ENCODE data around the gene SLC35F1. TPM values are rescaled to one million over a fixed set of nuclear protein-coding genes. Genes with fewer than 3 reads are reported as not detected.

Gene SLC35F1
- total RNA-seq, 1 experiment from 2014 or later, result 4.3 TPM

- no peak overlapping the region for H2BK15ac ChIP-seq (ENCODE audit: low read depth, low read length)
- H3K56ac ChIP-seq (ENCODE audit: insufficient read length, low read depth, low read length), result no peak overlapping the region
- no peak overlapping the region for H2BK5ac ChIP-seq (ENCODE audit: insufficient read length, low read length)
- no peak overlapping the region for H2BK12ac ChIP-seq (ENCODE audit: insufficient read length, low read depth, low read length)
- H3K79me2 ChIP-seq (ENCODE audit: insufficient read depth, low read length), result no peaks in the 10 kb centered on the region
- Mint-ChIP-seq H3K27me3 (ENCODE audit: low read depth) (no peaks in the 10 kb centered on the region), H3K4me3 (no peak overlapping the region), H3K27ac (no peak overlapping the region), H3K9me3 (no peaks in the 10 kb centered on the region; a peak in 1 of 5 replicates), H3K4me1 (peaks cover 2 to 5% of the 10 kb centered on the region in 2 experiments; a peak in 2 of 4 replicates), H3K36me3 (ENCODE audit: insufficient read depth in 1 of 3, low read depth in 3 of 3) (no peaks in the 10 kb centered on the region)
- no peak overlapping the region for H4K91ac ChIP-seq (ENCODE audit: insufficient read length, low read depth, low read length)
- no CpG with 5 or more reads among the region's 3 CpGs for WGBS (ENCODE audit: extremely low coverage, insufficient read length, low lambda C conversion rate)
- no peak overlapping the region for H2BK120ac ChIP-seq (ENCODE audit: low read depth, low read length, poor library complexity, severe bottlenecking)
- no peaks in the 10 kb centered on the region for H3K79me1 ChIP-seq (ENCODE audit: insufficient read depth, low read depth, low read length, poor library complexity, severe bottlenecking)
- H3K23me2 ChIP-seq (ENCODE audit: insufficient read length, low read depth, low read length, poor library complexity, severe bottlenecking), result no peaks in the 10 kb centered on the region
- H2BK20ac ChIP-seq (ENCODE audit: low read depth, low read length, poor library complexity, severe bottlenecking), result no peak overlapping the region
- H3T11ph ChIP-seq (ENCODE audit: low read length), result no peak overlapping the region
- TF ChIP-seq, protein P1, sequence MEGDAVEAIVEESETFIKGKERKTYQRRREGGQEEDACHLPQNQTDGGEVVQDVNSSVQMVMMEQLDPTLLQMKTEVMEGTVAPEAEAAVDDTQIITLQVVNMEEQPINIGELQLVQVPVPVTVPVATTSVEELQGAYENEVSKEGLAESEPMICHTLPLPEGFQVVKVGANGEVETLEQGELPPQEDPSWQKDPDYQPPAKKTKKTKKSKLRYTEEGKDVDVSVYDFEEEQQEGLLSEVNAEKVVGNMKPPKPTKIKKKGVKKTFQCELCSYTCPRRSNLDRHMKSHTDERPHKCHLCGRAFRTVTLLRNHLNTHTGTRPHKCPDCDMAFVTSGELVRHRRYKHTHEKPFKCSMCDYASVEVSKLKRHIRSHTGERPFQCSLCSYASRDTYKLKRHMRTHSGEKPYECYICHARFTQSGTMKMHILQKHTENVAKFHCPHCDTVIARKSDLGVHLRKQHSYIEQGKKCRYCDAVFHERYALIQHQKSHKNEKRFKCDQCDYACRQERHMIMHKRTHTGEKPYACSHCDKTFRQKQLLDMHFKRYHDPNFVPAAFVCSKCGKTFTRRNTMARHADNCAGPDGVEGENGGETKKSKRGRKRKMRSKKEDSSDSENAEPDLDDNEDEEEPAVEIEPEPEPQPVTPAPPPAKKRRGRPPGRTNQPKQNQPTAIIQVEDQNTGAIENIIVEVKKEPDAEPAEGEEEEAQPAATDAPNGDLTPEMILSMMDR (conservative IDR thresholded peaks at IDR 0.05), result no peak
- no peaks in the 10 kb centered on the region for H3K4me1 ChIP-seq (ENCODE audit: insufficient read depth, low read length)
- no peak overlapping the region for H2AK5ac ChIP-seq (ENCODE audit: insufficient read length, low read length)
- no peak overlapping the region for H3K23ac ChIP-seq (ENCODE audit: insufficient read length, low read depth, low read length)
- H3K9ac ChIP-seq (ENCODE audit: extremely low read depth, insufficient read length, low read length), result no peak overlapping the region
- no peaks in the 10 kb centered on the region for H3K9me3 ChIP-seq (ENCODE audit: control insufficient read depth, low read depth, low read length)
- no peak for DNase-seq
- no peak overlapping the region for H3K4me2 ChIP-seq (ENCODE audit: insufficient read depth, insufficient read length, low read length)
- H3K4ac ChIP-seq (ENCODE audit: low read depth, low read length), result no peak overlapping the region
- H3K18ac ChIP-seq (ENCODE audit: insufficient read length, low read depth, low read length), result no peak overlapping the region
- H3K27me3 ChIP-seq (ENCODE audit: insufficient read depth, low read length), result no peaks in the 10 kb centered on the region
- no peak overlapping the region for H4K5ac ChIP-seq (ENCODE audit: insufficient read length, low read depth, low read length)
- no peak overlapping the region for H2AFZ ChIP-seq (ENCODE audit: low read length)
- H4K20me1 ChIP-seq (ENCODE audit: control insufficient read depth, insufficient read depth, insufficient read length), result no peaks in the 10 kb centered on the region
- no peak overlapping the region for H4K8ac ChIP-seq (replicated peaks; ENCODE audit: insufficient read length, low read depth, low read length)
- H3K14ac ChIP-seq (ENCODE audit: insufficient read depth, low read length), result no peak overlapping the region
- H3K27ac ChIP-seq (ENCODE audit: insufficient read length, low read depth, low read length), result no peak overlapping the region
These were observed 316.3 kb downstream of the SLC35F1 start for GRCh38 chr6:118223316-118223715.
